Nephron progenitor cell (in vitro differentiated cells): ENCODE measurements around the gene GID8.

Experiments used
- DNase-seq: peaks from one replicate; pipeline ENCODE4 v3.0.0; 2021
- H3K27ac Mint-ChIP-seq: 2 replicates; pipeline ENCODE4 v1.8.0; 2021; ENCODE audit warnings: mild to moderate bottlenecking, moderate library complexity, mixed read lengths
- H3K27me3 Mint-ChIP-seq: 2 replicates; pipeline ENCODE4 v1.8.0; 2021; ENCODE audit warnings: mild to moderate bottlenecking, low read depth, mixed read lengths; ENCODE audit not compliant: poor library complexity
- H3K36me3 Mint-ChIP-seq: 2 replicates; pipeline ENCODE4 v1.8.0; 2021; ENCODE audit warnings: low read depth, mixed read lengths
- H3K4me1 Mint-ChIP-seq: 2 replicates; pipeline ENCODE4 v1.8.0; 2021; ENCODE audit warnings: mixed read lengths
- H3K4me3 Mint-ChIP-seq: 2 replicates; pipeline ENCODE4 v1.8.0; 2021; ENCODE audit warnings: mild to moderate bottlenecking, moderate library complexity, mixed read lengths
- H3K9me3 Mint-ChIP-seq: 2 replicates; pipeline ENCODE4 v1.8.0; 2021; ENCODE audit warnings: mild to moderate bottlenecking, moderate library complexity, mixed read lengths
- TF ChIP-seq, protein P1 (sequence below): fragments of 200-600 bp; sonication (generic); IDR thresholded peaks from 2 replicates; pipeline ENCODE4 v1.5.0; 2021; ENCODE audit warnings: antibody characterized with exemption

GID8 gene

DNA sequence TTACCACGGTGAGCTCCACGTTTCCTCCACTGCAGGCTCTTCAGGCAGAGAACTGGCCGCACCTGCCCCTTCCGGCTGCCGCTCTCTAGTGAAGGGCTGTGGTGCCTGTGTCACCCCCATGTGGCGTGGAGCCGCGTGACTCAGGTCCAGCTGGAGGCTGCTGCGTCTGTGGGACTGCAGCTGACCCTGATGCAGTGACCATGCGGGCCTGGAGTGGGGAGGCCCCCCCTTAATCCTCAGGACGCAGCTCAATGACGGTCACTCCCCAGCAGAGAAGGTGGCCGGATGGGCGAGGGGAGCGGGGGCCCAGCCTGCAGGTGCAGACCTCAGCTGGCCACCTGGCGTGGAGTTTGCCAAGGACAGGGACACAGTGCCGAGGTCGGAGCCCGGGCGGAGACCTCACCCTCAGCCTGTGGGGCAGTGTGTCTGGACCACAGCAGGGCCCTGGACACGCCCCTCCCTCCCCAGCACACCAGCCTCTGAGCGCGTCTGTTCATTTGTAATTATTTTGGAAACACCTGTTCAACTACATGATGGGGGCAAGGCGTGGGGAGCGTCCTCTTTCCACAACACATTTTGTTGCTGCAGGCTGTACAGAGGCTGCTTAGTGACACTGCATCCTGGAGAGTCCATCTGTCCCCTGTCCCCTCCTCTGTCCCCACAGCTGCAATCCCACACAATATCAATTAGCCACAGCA lies 58.1 kb downstream of the GID8 start:
- Mint-ChIP-seq H3K36me3 (no peaks in the 10 kb centered on the region), H3K9me3 (peaks cover 15% of the 10 kb centered on the region), H3K27me3 (peaks cover 72% of the 10 kb centered on the region), H3K4me3 (no peak overlapping the region), H3K4me1 (peaks cover 35% of the 10 kb centered on the region), H3K27ac (no peak overlapping the region)
- DNase-seq, result no peak
- TF ChIP-seq, protein P1, sequence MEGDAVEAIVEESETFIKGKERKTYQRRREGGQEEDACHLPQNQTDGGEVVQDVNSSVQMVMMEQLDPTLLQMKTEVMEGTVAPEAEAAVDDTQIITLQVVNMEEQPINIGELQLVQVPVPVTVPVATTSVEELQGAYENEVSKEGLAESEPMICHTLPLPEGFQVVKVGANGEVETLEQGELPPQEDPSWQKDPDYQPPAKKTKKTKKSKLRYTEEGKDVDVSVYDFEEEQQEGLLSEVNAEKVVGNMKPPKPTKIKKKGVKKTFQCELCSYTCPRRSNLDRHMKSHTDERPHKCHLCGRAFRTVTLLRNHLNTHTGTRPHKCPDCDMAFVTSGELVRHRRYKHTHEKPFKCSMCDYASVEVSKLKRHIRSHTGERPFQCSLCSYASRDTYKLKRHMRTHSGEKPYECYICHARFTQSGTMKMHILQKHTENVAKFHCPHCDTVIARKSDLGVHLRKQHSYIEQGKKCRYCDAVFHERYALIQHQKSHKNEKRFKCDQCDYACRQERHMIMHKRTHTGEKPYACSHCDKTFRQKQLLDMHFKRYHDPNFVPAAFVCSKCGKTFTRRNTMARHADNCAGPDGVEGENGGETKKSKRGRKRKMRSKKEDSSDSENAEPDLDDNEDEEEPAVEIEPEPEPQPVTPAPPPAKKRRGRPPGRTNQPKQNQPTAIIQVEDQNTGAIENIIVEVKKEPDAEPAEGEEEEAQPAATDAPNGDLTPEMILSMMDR, result no peak

DNA sequence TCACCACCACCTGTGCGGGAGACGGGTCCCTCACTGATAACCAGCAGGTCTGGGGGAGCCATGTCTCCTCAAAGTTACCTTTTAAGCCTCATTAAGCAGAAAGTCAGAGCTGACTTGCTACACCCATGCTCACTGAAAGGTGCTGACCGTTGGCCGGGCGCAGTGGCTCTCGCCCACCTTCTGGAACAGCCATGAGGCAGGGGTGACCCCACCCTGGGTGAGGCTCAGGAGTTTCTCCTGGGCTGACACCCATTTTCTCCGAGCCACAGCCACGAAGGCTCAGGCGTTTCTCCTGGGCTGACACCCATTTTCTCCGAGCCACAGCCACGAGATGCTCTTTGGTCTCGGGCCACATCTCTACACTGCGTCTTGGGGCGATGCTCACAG lies 58.6 kb downstream of the GID8 start:
- Mint-ChIP-seq H3K4me3 (no peak overlapping the region), H3K36me3 (no peaks in the 10 kb centered on the region), H3K9me3 (peaks cover 15% of the 10 kb centered on the region), H3K27ac (no peak overlapping the region), H3K4me1 (peaks cover 31% of the 10 kb centered on the region), H3K27me3 (peaks cover 72% of the 10 kb centered on the region)
- TF ChIP-seq, protein P1, result no peak
- DNase-seq, result no peak

DNA sequence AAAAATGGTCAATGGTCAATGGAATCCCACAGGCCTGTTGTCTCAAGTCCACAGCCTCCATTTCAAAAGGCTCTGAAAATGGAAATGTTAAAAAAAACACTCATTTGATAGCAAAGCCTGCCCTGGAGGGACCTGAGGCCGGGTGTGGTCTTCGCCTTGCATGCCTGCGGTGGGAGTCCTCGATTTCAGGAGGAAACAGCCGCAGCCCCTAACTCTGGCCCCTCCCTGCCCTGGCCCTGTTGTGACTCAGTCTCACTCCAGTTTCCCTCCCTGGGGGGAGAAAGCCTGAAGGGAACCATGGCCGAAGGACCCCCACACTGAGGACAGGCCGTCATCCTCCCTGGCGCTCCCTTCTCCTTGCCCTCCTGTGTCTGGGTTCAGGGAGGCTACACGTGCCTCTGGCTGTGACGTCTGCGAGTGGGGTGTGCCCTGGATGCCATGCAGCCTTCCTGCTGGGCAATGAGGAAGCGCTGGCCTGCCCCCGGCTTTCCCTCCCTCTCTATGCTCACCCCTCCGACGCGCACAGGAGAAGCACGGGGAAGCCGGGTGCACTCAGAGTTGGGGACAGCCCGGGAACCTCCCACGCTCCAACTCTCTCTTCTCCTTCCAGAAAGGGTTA lies 59.6 kb downstream of the GID8 start:
- Mint-ChIP-seq H3K27ac (no peak overlapping the region), H3K4me1 (peaks cover 29% of the 10 kb centered on the region)

More for the DNA sequence above, 59.6 kb downstream of the GID8 start:
- Mint-ChIP-seq H3K36me3 (no peaks in the 10 kb centered on the region), H3K4me3 (no peak overlapping the region), H3K9me3 (peaks cover 15% of the 10 kb centered on the region), H3K27me3 (peaks cover 80% of the 10 kb centered on the region)
- TF ChIP-seq, protein P1, result no peak
- no peak for DNase-seq
